ENCODE data around the gene PTPRF.

PTPRF gene

DNA sequence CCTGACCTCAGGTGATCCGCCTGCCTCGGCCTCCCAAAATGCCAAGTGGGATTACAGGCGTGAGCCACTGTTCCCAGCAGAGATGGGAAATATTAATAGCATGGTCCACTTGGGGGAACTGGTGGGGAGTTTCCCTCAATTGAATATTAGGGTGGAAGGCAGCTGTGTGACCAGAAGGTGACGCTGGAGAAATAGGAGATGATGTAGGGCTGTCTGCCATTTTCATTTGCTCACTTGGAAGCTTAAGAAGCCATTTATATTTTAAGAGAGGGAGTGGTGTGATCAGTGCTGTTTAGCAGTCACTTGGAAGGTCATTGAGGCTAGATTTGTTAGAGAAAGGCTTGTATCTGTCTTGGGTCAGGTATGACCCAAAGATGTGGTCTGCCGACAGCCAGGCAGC, 139.2 kb downstream of the PTPRF start:
- DNase-seq (ENCODE audit: low read depth) = no peak

DNA sequence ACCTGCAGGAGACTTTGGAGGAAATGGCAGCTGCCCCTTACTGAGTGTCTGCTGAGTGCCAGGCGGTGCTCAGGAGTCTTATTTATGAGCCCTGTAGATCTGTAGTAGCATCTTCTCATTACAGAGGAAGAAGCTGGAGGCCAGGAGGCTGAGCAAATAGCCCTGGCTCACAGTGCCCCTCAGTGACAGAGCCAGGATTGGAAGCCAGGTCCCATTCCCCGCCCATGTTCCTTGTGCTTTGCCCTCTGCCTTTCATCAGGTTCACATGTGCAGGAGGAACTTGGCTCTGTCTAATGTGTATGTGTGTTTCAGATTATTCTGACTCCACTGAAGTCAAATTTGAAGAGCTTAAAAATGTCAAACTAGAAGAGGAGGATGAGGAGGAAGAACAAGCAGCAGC, 140.5 kb downstream of the PTPRF start:
- DNase-seq (ENCODE audit: low read depth) = no peak

DNA sequence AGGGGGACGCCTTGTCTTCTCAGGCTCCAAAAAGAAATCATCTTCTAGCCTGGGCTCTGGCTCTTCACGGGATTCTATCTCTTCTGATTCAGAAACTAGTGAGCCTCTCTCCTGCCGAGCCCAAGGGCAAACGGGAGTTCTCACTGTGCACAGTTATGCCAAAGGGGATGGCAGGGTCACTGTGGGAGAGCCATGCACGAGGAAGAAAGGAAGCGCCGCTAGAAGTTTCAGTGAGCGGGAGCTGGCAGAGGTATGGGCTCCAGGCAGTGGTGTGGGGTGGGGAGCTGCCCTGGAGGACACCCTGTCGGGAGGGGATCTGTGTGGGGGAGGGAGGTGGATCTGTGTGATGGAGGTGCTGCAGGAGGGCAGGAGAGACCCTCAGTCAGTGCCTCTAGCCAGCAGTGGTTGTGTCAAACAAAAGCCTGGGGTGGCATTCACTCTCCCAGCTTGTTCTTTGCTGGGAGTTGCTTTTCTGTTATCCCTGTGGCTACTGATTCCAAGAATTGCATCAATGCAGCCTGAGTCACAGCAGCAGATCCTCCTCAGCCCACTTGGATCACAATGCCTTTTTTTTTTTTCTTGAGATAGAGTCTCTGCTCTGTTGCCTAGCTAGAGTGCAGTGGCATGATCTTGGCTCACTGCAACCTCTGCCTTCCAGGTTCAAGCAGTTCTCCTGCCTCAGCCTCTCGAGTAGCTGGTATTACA, 141.1 kb downstream of the PTPRF start:
- peak; percentile 73 for DNase-seq (ENCODE audit: low read depth)

DNA sequence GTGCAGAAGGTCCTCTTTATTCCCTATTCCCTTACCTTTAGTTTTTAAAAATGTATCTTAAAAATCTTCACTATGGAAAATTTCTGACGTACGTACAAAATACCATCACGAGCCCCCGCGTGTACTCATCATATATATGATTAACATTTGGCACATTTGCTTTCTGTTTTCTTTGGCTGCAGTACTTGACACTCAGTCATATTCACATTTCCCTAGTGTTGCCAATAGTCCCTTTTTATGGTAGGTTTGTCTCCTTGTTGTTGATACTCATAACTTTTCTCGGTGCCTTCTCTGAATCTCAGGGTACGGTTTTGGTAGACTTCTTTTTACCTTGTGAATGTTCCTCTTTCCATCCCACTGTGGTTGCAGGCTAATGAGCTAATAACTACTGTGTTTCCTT, 142.6 kb downstream of the PTPRF start:
- DNase-seq (ENCODE audit: low read depth) = no peak
